SK-N-MC (cell line): ENCODE results near the gene KRT79.

Source experiments
- DNase-seq: peaks from one replicate; pipeline ENCODE4 v3.0.0-alpha.2; 2011; ENCODE audit warnings: low read depth, low spot score
- H3K27ac ChIP-seq: fragments of 200-600 bp; sonication (generic); 2 replicates; pipeline ENCODE4 v1.5.1; 2016; ENCODE audit warnings: mixed run types
- H3K36me3 ChIP-seq: fragments of 200-600 bp; sonication (generic); 2 replicates; pipeline ENCODE4 v1.6.1; 2017; ENCODE audit warnings: antibody characterized with exemption, low read length, mixed read lengths; ENCODE audit not compliant: insufficient read depth
- H3K4me3 ChIP-seq: fragments of 200-600 bp; sonication (generic); 2 replicates; pipeline ENCODE4 v1.5.1; 2016
- H3K9ac ChIP-seq: fragments of 200-600 bp; sonication (generic); 2 replicates; pipeline ENCODE4 v1.8.0; 2017; ENCODE audit warnings: mixed run types, mixed read lengths; ENCODE audit not compliant: insufficient read length
- H3K9me3 ChIP-seq: fragments of 200-600 bp; sonication (generic); 2 replicates; pipeline ENCODE4 v1.6.1; 2017; ENCODE audit warnings: low read depth, mild to moderate bottlenecking, antibody characterized with exemption, low read length, moderate library complexity, mixed read lengths
- EZH2 ChIP-seq: fragments of 200-600 bp; sonication (generic); IDR thresholded peaks from one replicate; pipeline ENCODE4 v1.6.1; 2017; ENCODE audit warnings: antibody characterized with exemption
- FOXP2 ChIP-seq: optimal IDR thresholded peaks from 2 replicates; pipeline ENCODE3; 2011; ENCODE audit warnings: mild to moderate bottlenecking, moderate library complexity; ENCODE audit not compliant: insufficient read depth; ENCODE audit errors: extremely low read length, control extremely low read depth
- POLR2AphosphoS5 ChIP-seq: IDR thresholded peaks from 2 replicates; pipeline ENCODE4 v1.6.1; 2012; ENCODE audit warnings: mild to moderate bottlenecking, low read depth, low read length, borderline replicate concordance

KRT79 gene

GRCh38 chr12:52813203-52813819 lies 20.8 kb downstream of the KRT79 start:
- H3K4me3 ChIP-seq = no peak overlapping the region
- no peak overlapping the region for H3K27ac ChIP-seq
- H3K36me3 ChIP-seq = no peaks in the 10 kb centered on the region
- no peaks in the 10 kb centered on the region for H3K9me3 ChIP-seq
- no peak overlapping the region for H3K9ac ChIP-seq
- no peak for TF ChIP-seq FOXP2
- TF ChIP-seq POLR2AphosphoS5 = no peak
- no peak for TF ChIP-seq EZH2
- no peak for DNase-seq

- no peak for DNase-seq
- Histone ChIP-seq H3K36me3 (no peaks in the 10 kb centered on the region), H3K9ac (no peak overlapping the region), H3K4me3 (no peak overlapping the region), H3K27ac (no peak overlapping the region), H3K9me3 (no peaks in the 10 kb centered on the region)
- TF ChIP-seq POLR2AphosphoS5 = no peak
- no peak for TF ChIP-seq EZH2
- TF ChIP-seq FOXP2 = no peak
Observed at GRCh38 chr12:52812749-52813148, 21.4 kb downstream of the KRT79 start.

DNA sequence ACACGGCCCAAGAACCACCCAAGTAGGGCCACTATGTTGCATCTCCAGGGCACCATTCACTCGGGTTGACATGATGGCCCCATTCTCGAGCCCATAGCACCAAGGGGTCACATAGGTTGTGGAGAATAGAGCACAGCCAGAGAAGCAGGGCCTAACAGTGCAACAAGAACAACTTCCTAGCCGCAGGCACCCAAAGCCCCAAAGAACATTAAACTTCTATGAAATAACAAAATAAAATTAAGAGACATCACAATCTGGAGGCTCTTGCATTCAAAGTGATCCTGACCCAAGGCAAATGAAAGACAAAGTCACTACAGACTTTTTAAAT lies 22.1 kb downstream of the KRT79 start:
- Histone ChIP-seq H3K4me3 (no peak overlapping the region), H3K36me3 (no peaks in the 10 kb centered on the region), H3K9ac (no peak overlapping the region), H3K9me3 (no peaks in the 10 kb centered on the region), H3K27ac (no peak overlapping the region)
- TF ChIP-seq EZH2 (no peak), FOXP2 (no peak), POLR2AphosphoS5 (no peak)
- DNase-seq = no peak

- DNase-seq = no peak
- TF ChIP-seq EZH2 = no peak
- no peak for TF ChIP-seq POLR2AphosphoS5
- no peak for TF ChIP-seq FOXP2
- Histone ChIP-seq H3K27ac (no peak overlapping the region), H3K36me3 (no peaks in the 10 kb centered on the region), H3K4me3 (no peak overlapping the region), H3K9me3 (no peaks in the 10 kb centered on the region), H3K9ac (no peak overlapping the region)
Observed at GRCh38 chr12:52811191-52812072, 22.7 kb downstream of the KRT79 start.

DNA sequence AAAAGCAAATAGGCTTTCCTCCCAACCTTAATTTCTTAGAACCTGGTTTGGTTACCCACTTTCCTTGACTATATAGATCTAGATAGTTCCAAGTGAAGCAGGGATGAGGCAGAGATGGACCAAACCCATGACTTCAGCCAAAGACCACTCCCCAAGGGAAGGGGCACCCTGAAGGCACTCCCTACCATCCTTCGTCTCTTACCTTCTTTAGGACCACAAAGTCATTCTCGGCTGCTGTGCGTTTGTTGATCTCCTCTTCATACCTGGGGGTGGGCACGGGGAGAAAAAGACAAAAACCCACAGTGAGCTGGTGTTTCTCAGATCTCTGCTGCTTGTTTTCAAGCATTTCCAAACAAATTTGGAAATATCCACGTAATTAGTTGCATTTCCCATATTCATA lies 23.6 kb downstream of the KRT79 start:
- no peak for DNase-seq
- Histone ChIP-seq H3K9me3 (no peaks in the 10 kb centered on the region), H3K36me3 (no peaks in the 10 kb centered on the region), H3K4me3 (no peak overlapping the region), H3K27ac (no peak overlapping the region), H3K9ac (no peak overlapping the region)
- TF ChIP-seq POLR2AphosphoS5 = no peak
- TF ChIP-seq EZH2 = no peak
- TF ChIP-seq FOXP2 = no peak

- Histone ChIP-seq H3K9ac (no peak overlapping the region), H3K4me3 (no peak overlapping the region), H3K27ac (no peak overlapping the region), H3K9me3 (no peaks in the 10 kb centered on the region), H3K36me3 (no peaks in the 10 kb centered on the region)
- no peak for DNase-seq
- no peak for TF ChIP-seq FOXP2
- TF ChIP-seq POLR2AphosphoS5 = no peak
- no peak for TF ChIP-seq EZH2
Observed at GRCh38 chr12:52809166-52809565, 24.9 kb downstream of the KRT79 start.

DNA sequence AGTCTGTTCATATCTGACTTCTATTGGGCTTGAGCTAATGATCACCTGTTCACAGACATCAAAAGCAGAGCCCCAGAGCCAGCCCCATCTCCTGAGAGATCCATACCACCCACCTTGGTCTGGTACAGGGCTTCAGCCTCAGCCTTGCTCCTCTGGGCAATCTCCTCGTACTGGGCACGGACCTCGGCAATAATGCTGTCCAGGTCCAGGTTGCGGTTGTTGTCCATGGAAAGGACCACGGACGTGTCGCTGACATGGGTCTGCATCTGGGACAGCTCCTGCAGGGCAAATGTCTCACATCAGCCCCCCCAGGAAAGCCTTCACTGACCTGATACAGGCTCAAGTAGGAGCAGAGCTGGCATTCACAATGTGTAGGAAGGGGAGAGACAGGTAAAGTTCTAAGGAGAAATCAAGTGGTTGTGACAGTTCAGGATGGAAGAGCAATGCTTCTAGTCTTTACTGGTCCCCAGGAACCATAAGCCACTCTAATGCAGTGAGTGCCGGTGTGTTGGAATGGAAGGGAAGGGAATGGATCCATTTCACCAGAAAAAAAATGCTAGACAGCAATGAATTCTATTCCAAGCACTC lies 25.4 kb downstream of the KRT79 start:
- no peak overlapping the region for H3K9ac ChIP-seq
- H3K27ac ChIP-seq = no peak overlapping the region
- TF ChIP-seq POLR2AphosphoS5 (no peak), EZH2 (no peak), FOXP2 (no peak)
- no peaks in the 10 kb centered on the region for H3K9me3 ChIP-seq
- H3K4me3 ChIP-seq = no peak overlapping the region
- no peaks in the 10 kb centered on the region for H3K36me3 ChIP-seq
- no peak for DNase-seq

DNA sequence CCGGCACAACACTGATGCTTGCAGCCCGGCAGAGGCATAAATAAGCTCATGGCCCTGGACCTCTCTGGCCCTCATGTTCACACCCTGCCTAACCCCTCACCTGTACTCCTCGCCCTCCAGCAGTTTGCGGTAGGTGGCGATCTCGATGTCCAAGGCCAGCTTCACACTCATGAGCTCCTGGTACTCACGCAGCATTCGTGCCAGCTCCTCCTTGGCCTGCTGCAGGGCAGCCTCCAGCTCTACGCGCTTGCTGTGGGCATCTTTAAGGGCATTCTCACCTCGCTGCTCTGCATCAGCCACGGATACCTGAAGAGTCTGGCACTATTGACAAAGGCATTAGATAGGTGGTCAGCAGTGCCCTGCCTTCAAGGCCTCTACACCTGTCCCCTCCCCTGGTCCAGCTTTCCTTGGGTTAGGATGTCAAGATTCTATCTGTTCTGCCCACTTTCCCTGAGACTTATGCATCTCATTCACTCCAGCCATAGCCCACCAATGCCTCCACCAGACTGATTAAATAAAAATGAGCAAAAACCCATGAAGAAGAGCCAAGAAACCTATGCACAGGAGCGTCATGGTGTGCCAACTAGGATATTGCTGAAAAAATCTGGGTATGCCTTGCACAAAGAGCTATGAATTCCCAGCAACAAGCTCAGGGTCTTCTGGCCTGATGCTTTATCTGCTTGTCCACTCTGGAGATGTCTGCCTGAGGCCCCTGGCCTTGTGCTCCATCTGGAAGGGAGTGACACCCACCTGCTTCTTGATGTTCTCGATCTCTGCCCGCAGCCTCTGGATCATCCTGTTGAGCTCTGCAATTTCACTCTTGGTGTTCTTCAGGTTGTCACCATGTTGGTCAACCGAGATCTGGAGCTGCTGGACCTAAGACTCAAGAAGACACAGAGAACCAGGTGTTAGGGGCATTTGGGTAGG lies 26.3 kb downstream of the KRT79 start:
- no peaks in the 10 kb centered on the region for H3K9me3 ChIP-seq
- H3K4me3 ChIP-seq = no peak overlapping the region
- H3K36me3 ChIP-seq = no peaks in the 10 kb centered on the region
- H3K27ac ChIP-seq = no peak overlapping the region
- TF ChIP-seq EZH2 = no peak
- TF ChIP-seq FOXP2 = no peak
- no peak for TF ChIP-seq POLR2AphosphoS5
- no peak for DNase-seq
- no peak overlapping the region for H3K9ac ChIP-seq
